ENCODE data around the gene GINS3.

DNA sequence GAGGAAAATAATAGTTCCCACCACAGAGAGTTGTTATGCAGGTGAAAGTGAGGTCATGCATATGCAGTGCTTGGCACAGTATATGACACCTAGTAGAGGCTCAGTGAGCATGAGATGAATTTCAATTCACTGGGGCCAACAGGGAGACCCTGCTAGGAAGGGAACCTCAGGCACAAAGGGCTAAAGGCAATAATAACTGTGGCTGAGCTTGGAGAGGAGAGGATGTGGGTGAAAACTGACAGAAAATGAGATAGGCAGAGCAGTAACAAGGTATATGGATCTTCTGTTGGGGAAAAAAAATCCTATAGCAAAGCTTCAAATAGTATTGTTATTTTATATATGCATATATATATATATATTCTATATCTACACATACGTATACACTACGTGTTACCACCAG is 25.0 kb upstream of the GINS3 start:
- TF ChIP-seq, protein P1, sequence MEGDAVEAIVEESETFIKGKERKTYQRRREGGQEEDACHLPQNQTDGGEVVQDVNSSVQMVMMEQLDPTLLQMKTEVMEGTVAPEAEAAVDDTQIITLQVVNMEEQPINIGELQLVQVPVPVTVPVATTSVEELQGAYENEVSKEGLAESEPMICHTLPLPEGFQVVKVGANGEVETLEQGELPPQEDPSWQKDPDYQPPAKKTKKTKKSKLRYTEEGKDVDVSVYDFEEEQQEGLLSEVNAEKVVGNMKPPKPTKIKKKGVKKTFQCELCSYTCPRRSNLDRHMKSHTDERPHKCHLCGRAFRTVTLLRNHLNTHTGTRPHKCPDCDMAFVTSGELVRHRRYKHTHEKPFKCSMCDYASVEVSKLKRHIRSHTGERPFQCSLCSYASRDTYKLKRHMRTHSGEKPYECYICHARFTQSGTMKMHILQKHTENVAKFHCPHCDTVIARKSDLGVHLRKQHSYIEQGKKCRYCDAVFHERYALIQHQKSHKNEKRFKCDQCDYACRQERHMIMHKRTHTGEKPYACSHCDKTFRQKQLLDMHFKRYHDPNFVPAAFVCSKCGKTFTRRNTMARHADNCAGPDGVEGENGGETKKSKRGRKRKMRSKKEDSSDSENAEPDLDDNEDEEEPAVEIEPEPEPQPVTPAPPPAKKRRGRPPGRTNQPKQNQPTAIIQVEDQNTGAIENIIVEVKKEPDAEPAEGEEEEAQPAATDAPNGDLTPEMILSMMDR (conservative IDR thresholded peaks at IDR 0.05; ENCODE audit: low read depth, low read length), result no peak
- no peak for TF ChIP-seq EZH2 (IDR thresholded peaks at IDR 0.05; ENCODE audit: low read length, unreplicated experiment)
